Ovary (tissue), 9 donors: ENCODE measurements around the gene SV2C. TPM values are rescaled to one million over a fixed set of nuclear protein-coding genes. Genes with fewer than 3 reads are reported as not detected.
"Not testable (repeated sequence)": the region's sequence is repeated elsewhere in the genome, so short reads cannot be mapped to it uniquely, and the experiment has no call there.

Source experiments
- DNase-seq, 5 donors: peaks; one replicate each; pipeline ENCODE4 v3.0.0-alpha.2; 2019 to 2020
- H3K27ac ChIP-seq, 2 donors: fragments of 200-600 bp; one replicate each; pipeline versions ENCODE4 v1.5.1 to v1.8.0; 2019 to 2022
- H3K27me3 ChIP-seq: fragments of 200-600 bp; one replicate; pipeline ENCODE4 v1.8.0; 2022
- H3K36me3 ChIP-seq: fragments of 200-600 bp; sonication (generic); one replicate; pipeline ENCODE4 v1.5.1; 2019
- H3K4me1 ChIP-seq: one replicate; pipeline ENCODE4 v1.8.1; 2013; ENCODE audit warnings: mild to moderate bottlenecking, moderate library complexity; ENCODE audit not compliant: insufficient read depth
- H3K4me3 ChIP-seq: fragments of 200-600 bp; sonication (generic); one replicate; pipeline ENCODE4 v1.5.1; 2017
- H3K9me3 ChIP-seq, 2 donors: fragments of 200-600 bp in 1 of 2; sonication (generic) in 1 of 2; one replicate each; pipeline versions ENCODE4 v1.5.1 to v1.8.1; 2013 to 2019; ENCODE audit warnings: mild to moderate bottlenecking in 1 of 2, moderate library complexity in 1 of 2
- EP300 ChIP-seq: sonication (generic); formaldehyde crosslinking; IDR thresholded peaks from one replicate; pipeline ENCODE4 v1.6.1; 2017; ENCODE audit warnings: antibody characterized with exemption
- POLR2A ChIP-seq: fragments of 450-650 bp; IDR thresholded peaks from one replicate; pipeline ENCODE4 v1.6.1; 2017; ENCODE audit warnings: antibody characterized with exemption, mild to moderate bottlenecking, moderate library complexity
- WGBS, 3 donors: extraction: QIAGEN DNeasy Blood & Tissue Kit in 1 of 3; methylation state at CpG; one replicate each; pipeline versions ENCODE4 v1.1.5 to v1.1.7; 2013 to 2017; 5-methylcytosine and 5-hydroxymethylcytosine counted together
- intact Hi-C, 4 donors: fragments of 100-400 bp; cut with DNase I; formaldehyde crosslinking; loops; one replicate each; pipeline versions ENCODE4 v1.11.0 to v1.15.1; 2022 to 2023
- polyA plus RNA-seq, 2 donors: library from polyadenylated mRNA; stranded (reverse); fragments of 200-250 nt in 1 of 2; fragments of 350-450 nt in 1 of 2; fragmentation: Illumina TruSeq in 1 of 2; extraction: RNeasy Lipid Tissue Mini Kit (QIAGEN cat#74804) in 1 of 2; gene quantifications; one replicate each; pipeline ENCODE4 v1.2.3, GENCODE V29; 2013 to 2014
- total RNA-seq, 7 donors: library from RNA; depleted of rRNA in 2 of 7; stranded (reverse); fragments of >200 nt in 2 of 7; fragmentation: NEBNext Ultra II Directional in 3 of 7; extraction: Animal tissue kit (Norgen Biotek cat#: 25700) in 3 of 7; gene quantifications; one replicate each; pipeline versions ENCODE4 v1.1.0 to v1.2.4, GENCODE V29; 2016 to 2023
- TF ChIP-seq, protein P1 (sequence below), 3 donors: fragments of 450-650 bp in 2 of 3; fragments of 200-600 bp in 1 of 3; IDR thresholded peaks; one replicate each; pipeline versions ENCODE4 v1.5.1 to v1.8.0; 2016 to 2022; ENCODE audit warnings: antibody characterized with exemption in 3 of 3, mild to moderate bottlenecking in 1 of 3
- donor health status: DM: no; HTN: no; CAD: no; lungs with moderate emphysema.
- donor health status: DM: no; HTN: no; CAD: no.
- donor health status: Bipolar disorder and iron deficiency.
- donor health status: DM: yes; HTN: yes; CAD: no.
- donor health status: DM: no; HTN: no; CAD: no.
- donor health status: DM: yes; HTN: yes; CAD: no.

The SV2C gene
- total and polyA plus RNA-seq, 9 donors: 0.10 to 1.3 (median 0.51) TPM

DNA sequence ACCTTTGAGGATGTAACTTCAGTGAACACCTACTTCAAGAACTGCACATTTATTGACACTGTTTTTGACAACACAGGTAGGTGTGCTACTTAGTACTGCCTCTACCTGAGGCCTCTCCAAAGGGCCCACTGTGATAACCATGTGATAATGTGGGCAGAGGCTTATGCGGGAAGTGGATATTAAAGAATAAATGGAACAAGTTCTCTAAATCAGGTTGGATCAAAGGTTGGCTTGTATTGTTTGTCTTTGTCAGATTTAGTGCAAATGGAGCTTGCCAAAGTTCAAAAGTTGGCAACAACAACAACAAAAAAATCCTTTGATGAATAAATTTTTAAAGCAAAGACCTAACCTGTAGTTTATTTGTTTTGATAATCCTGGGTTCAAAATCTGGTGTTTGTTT lies 215.7 kb downstream of the SV2C start:
- Histone ChIP-seq H3K27me3 (no peaks in the 10 kb centered on the region), H3K4me1 (no peaks in the 10 kb centered on the region), H3K4me3 (no peak overlapping the region), H3K36me3 (no peaks in the 10 kb centered on the region), H3K27ac (no peak overlapping the region), H3K9me3 (no peaks in the 10 kb centered on the region)
- intact Hi-C loops: no loop called here
- 66 to 76% (median 73%) methylated on average over 1 of the region's 1 CpG for WGBS, 3 donors
- DNase-seq: no peak
- TF ChIP-seq POLR2A: no peak
- TF ChIP-seq, protein P1, sequence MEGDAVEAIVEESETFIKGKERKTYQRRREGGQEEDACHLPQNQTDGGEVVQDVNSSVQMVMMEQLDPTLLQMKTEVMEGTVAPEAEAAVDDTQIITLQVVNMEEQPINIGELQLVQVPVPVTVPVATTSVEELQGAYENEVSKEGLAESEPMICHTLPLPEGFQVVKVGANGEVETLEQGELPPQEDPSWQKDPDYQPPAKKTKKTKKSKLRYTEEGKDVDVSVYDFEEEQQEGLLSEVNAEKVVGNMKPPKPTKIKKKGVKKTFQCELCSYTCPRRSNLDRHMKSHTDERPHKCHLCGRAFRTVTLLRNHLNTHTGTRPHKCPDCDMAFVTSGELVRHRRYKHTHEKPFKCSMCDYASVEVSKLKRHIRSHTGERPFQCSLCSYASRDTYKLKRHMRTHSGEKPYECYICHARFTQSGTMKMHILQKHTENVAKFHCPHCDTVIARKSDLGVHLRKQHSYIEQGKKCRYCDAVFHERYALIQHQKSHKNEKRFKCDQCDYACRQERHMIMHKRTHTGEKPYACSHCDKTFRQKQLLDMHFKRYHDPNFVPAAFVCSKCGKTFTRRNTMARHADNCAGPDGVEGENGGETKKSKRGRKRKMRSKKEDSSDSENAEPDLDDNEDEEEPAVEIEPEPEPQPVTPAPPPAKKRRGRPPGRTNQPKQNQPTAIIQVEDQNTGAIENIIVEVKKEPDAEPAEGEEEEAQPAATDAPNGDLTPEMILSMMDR (IDR thresholded peaks at IDR 0.05): no peak
- no peak for TF ChIP-seq EP300

DNA sequence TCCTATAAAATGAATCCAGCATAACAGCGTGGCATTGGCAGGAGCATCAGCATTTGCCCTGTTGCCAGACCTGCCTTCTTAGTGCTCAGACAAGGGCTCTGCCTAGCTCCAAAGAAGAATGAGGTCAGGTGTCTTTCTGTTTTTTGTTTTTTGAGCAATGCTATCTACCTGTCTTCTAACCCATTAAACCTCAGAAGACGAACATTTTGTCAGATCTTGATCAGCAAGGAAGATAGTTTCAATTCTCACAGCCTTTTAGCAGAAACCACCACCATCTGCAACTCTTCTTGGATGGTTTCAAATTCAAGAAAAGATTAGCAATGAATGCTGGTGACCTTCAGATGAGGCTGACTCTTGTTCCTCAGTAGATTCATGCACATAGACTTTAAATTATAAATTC lies 216.4 kb downstream of the SV2C start:
- Histone ChIP-seq H3K9me3 (no peaks in the 10 kb centered on the region), H3K36me3 (no peaks in the 10 kb centered on the region), H3K4me1 (no peaks in the 10 kb centered on the region), H3K4me3 (no peak overlapping the region), H3K27ac (no peak overlapping the region), H3K27me3 (no peaks in the 10 kb centered on the region)
- no peak for TF ChIP-seq POLR2A
- TF ChIP-seq EP300: no peak
- TF ChIP-seq, protein P1 (IDR thresholded peaks at IDR 0.05): no peak
- DNase-seq: no peak
- 75 to 78% (median 77%) methylated on average over 2 of the region's 2 CpGs for WGBS, 3 donors
- intact Hi-C loops: no loop called here

DNA sequence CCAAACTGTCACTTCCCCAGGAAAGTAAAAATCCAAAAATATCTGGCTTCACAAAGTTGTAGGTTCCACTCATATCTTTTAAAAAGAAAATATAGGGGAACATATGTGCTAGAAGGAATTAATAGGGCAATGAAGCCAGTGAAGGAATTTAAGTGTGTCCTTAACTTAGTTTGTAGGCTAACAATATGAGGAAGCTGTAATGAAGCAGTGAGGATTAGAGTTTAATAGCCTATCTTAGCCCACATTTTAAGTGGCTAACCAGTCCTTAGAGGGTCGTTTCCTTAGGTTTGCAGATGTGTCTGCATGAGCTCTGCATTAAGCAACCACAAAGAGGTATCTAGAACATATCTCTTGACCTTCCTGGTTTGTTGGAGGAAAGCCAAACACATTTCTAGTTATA lies 218.7 kb downstream of the SV2C start:
- H3K9me3 ChIP-seq, H3K27me3 ChIP-seq, DNase-seq, intact Hi-C loops, H3K27ac ChIP-seq, H3K4me3 ChIP-seq, H3K36me3 ChIP-seq, H3K4me1 ChIP-seq: not testable (repeated sequence)
- WGBS, 3 donors: 35 to 44% (median 35%) methylated on average over 1 of the region's 1 CpG

DNA sequence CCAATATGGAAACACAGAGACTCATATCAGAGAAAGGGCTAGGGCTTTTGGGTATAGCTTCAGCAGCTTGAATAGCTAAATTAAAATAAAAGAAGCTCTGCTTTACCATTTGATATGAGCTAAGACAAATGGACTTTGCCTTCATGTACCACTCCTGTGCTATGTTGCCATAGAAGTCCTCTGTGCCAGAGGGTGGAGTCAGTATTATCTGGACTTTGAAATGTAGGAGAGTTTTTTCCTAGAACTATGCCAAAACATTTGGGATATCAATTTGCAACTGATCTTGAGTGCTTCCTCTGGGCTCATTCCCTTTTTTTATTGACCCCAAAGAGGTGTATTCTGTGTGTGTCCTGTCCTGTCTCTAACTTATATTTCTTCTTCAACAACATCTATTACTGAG lies 219.5 kb downstream of the SV2C start:
- H3K4me3 ChIP-seq, H3K4me1 ChIP-seq, H3K27me3 ChIP-seq, DNase-seq, H3K36me3 ChIP-seq, H3K9me3 ChIP-seq, H3K27ac ChIP-seq, intact Hi-C loops: not testable (repeated sequence)

DNA sequence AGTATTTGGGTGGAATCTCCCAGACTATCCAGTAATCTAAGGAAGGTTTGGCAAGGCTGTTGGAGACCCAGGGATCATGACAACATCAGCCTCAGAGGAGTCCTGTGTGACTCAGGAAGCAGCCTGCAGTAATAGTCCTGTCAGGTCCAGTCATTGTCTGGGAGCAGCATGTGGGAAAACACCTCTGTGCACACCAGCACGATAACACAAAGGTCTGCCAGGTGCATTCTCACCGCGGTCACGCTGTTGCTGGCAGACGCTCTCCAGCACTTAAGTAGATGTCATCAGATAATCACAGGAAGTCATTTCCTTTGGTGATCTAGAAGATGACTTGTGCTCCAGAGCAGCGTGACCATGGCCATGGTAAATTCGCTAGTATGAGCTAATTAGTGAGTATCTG lies 220.7 kb downstream of the SV2C start:
- TF ChIP-seq, protein P1 (IDR thresholded peaks at IDR 0.05): no peak
- 81 to 89% (median 83%) methylated on average over 7 of the region's 7 CpGs for WGBS, 3 donors
- no peak overlapping the region for H3K27ac ChIP-seq
- H3K4me3 ChIP-seq: no peak overlapping the region
- intact Hi-C loops: no loop called here
- DNase-seq: no peak
- no peaks in the 10 kb centered on the region for H3K9me3 ChIP-seq
- no peaks in the 10 kb centered on the region for H3K27me3 ChIP-seq
- no peaks in the 10 kb centered on the region for H3K4me1 ChIP-seq
- no peaks in the 10 kb centered on the region for H3K36me3 ChIP-seq

DNA sequence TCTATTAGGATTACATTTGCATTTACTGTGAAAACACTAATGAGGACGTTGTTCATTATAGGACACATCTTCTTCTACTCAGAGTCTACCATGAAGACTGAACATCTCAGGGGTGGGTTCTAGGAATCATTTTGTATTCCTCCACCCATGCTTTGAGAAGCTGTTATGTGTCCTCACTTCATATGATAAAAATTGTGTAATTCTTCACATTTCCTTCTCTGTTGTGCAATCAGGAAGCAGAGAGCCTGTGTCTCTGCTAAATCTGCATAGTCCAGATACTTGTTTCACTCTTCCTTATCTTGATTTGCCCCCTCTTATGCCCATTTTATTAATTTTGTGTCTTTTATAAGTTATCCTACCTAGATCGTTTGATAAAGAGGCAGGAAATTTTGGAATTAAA lies 222.1 kb downstream of the SV2C start:
- intact Hi-C loops: no loop called here
- 68 to 74% (median 69%) methylated on average over 2 of the region's 2 CpGs for WGBS, 3 donors
- TF ChIP-seq, protein P1 (IDR thresholded peaks at IDR 0.05): no peak
- no peak for TF ChIP-seq POLR2A
- TF ChIP-seq EP300: no peak
- Histone ChIP-seq H3K27ac (no peak overlapping the region), H3K4me3 (no peak overlapping the region), H3K9me3 (no peaks in the 10 kb centered on the region), H3K36me3 (no peaks in the 10 kb centered on the region), H3K27me3 (no peaks in the 10 kb centered on the region), H3K4me1 (no peaks in the 10 kb centered on the region)
- no peak for DNase-seq
